ACC112 (cell line): ENCODE results near the gene BEX1.
A peak's percentile ranks its signal among the peaks of the same experiment; 100 is the strongest.
"Not testable (repeated sequence)": the region's sequence is repeated elsewhere in the genome, so short reads cannot be mapped to it uniquely, and the experiment has no call there.

ENCODE experiments used
- H2AFZ ChIP-seq: fragments of 200-600 bp; sonication (generic); one replicate; pipeline ENCODE4 v1.6.0; 2017; ENCODE audit warnings: antibody characterized with exemption, low read length; ENCODE audit not compliant: unreplicated experiment
- H3K27ac ChIP-seq: fragments of 200-600 bp; sonication (generic); 2 replicates; pipeline ENCODE4 v1.5.1; 2014; ENCODE audit warnings: low read depth, mild to moderate bottlenecking, antibody characterized with exemption, low read length, moderate library complexity
- H3K27me3 ChIP-seq: fragments of 200-600 bp; sonication (generic); 2 replicates; pipeline ENCODE4 v1.6.1; 2014; ENCODE audit warnings: mild to moderate bottlenecking, antibody characterized with exemption, low read length, moderate library complexity, mixed read lengths; ENCODE audit not compliant: insufficient read depth
- H3K36me3 ChIP-seq: fragments of 200-600 bp; sonication (generic); 2 replicates; pipeline ENCODE4 v1.6.1; 2016; ENCODE audit warnings: mild to moderate bottlenecking, antibody characterized with exemption, low read length, moderate library complexity, mixed read lengths; ENCODE audit not compliant: insufficient read depth
- H3K4me1 ChIP-seq: fragments of 200-600 bp; sonication (generic); one replicate; pipeline ENCODE4 v1.6.1; 2016; ENCODE audit warnings: low read length, mixed read lengths; ENCODE audit not compliant: insufficient read depth, unreplicated experiment, control insufficient read depth
- H3K4me3 ChIP-seq: fragments of 200-600 bp; sonication (generic); 2 replicates; pipeline ENCODE4 v1.5.1; 2014; ENCODE audit warnings: mild to moderate bottlenecking, low read depth, low read length
- H3K79me2 ChIP-seq: fragments of 200-600 bp; sonication (generic); one replicate; pipeline ENCODE4 v1.6.0; 2016; ENCODE audit warnings: low read length; ENCODE audit not compliant: control insufficient read depth, unreplicated experiment, insufficient read depth

BEX1 gene

GRCh38 chrX:103063918-103064434 lies at the start of gene BEX1:
BEX1 (minus strand) TSS chrX:103064171; CDS start chrX:103063274, 897 bp downstream.
- peak within 1 kb of the TSS; percentile 83 for H3K4me3 ChIP-seq
- H3K36me3 ChIP-seq = no peaks in the 10 kb centered on the region; the same call in 1 of the 2 replicates
- H2AFZ ChIP-seq = no peak within 1 kb of the TSS
- no peaks in the 10 kb centered on the region for H3K27me3 ChIP-seq
- H3K27ac ChIP-seq = peak within 1 kb of the TSS; percentile 80
- H3K4me1 ChIP-seq = peaks cover 20% of the 10 kb centered on the region
- no peaks in the 10 kb centered on the region for H3K79me2 ChIP-seq

DNA sequence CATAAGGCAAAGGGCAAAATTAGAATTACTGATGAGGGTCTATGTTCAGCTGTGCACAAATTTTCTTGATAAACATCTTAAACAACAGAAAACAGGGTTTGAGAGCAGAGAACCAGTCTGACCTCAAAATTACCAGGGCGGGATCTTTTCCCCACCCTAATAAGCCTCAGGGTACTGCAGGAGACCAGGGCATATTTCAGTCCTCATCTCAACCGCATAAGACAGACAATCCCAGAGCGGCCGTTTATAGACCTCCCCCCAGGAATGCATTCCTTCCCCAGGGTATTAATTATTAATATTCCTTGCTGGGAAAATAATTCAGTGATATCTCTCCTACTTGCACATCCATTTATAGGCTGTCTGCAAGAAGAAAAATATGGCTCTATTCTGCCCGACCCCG lies 45.5 kb upstream of the BEX1 start:
- H3K27me3 ChIP-seq, H3K4me3 ChIP-seq, H3K36me3 ChIP-seq, H3K79me2 ChIP-seq, H3K4me1 ChIP-seq, H2AFZ ChIP-seq, H3K27ac ChIP-seq: not testable (repeated sequence)

GRCh38 chrX:103107836-103108235 lies 43.9 kb upstream of the BEX1 start:
- Histone ChIP-seq H2AFZ (no peak overlapping the region), H3K27me3 (no peaks in the 10 kb centered on the region), H3K36me3 (no peaks in the 10 kb centered on the region), H3K4me3 (no peak overlapping the region), H3K79me2 (no peaks in the 10 kb centered on the region), H3K4me1 (no peaks in the 10 kb centered on the region), H3K27ac (no peak overlapping the region)

- not testable (repeated sequence) for H3K27ac ChIP-seq, H3K79me2 ChIP-seq, H3K4me3 ChIP-seq, H3K36me3 ChIP-seq, H3K27me3 ChIP-seq, H2AFZ ChIP-seq, H3K4me1 ChIP-seq
Measured at GRCh38 chrX:103107227-103107737, 43.3 kb upstream of the BEX1 start.

DNA sequence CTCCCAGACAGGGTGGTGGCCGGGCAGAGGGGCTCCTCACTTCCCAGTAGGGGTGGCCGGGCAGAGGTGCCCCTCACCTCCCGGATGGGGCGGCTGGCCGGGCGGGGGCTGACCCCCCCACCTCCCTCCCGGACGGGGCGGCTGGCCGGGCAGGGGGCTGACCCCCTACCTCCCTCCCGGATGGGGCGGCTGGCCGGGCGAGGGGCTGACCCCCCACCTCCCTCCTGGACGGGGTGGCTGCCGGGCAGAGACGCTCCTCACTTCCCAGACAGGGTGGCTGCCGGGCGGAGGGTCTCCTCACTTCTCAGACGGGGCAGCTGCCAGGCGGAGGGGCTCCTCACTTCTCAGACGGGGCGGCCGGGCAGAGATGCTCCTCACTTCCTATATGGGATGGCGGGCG lies 40.4 kb upstream of the BEX1 start:
- not testable (repeated sequence) for H3K36me3 ChIP-seq, H3K4me3 ChIP-seq, H3K79me2 ChIP-seq, H3K4me1 ChIP-seq, H2AFZ ChIP-seq, H3K27me3 ChIP-seq, H3K27ac ChIP-seq

DNA sequence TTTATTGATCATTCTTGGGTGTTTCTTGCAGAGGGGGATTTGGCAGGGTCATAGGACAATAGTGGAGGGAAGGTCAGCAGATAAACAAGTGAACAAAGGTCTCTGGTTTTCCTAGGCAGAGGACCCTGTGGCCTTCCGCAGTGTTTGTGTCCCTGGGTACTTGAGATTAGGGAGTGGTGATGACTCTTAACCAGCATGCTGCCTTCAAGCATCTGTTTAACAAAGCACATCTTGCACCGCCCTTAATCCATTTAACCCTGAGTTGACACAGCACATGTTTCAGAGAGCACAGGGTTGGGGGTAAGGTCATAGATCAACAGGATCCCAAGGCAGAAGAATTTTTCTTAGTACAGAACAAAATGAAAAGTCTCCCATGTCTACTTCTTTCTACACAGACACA lies 39.9 kb upstream of the BEX1 start:
- not testable (repeated sequence) for H2AFZ ChIP-seq, H3K27me3 ChIP-seq, H3K4me1 ChIP-seq

DNA sequence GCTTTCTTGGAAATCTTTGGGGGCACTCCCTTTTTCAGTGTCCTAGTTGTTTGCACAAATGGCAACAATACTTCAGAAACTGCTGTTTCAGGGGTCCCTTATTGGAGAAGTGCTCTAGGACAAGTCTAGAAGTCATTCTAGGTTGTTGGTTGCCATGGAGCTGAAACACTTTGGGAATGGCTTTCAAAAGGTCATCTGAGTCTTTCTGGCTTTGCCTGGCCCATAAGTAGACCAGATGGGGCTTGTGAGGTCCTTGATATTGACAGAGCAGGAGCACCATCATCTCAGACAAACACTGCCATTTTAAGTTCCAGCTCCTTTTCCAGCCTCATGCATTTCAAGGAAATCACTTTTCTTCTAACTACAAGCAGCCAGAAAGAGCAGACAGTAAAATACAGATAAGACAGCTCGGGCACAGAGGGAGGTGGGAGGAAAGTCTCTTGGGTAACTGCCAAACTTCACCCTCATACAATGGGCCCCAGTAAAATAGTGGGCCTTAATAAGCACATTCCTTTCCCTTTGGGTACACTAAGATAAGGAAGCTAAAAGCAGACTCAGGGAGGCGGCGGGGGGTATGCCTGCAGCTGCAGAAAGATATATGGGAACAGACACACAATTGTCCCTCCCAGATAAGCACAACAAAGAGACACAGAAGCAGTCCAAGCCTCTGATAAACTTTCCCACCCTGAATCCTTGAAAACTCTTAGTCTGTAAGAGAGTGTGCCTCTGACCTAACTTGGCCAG lies 37.5 kb upstream of the BEX1 start:
- Histone ChIP-seq H3K4me3 (no peak overlapping the region), H3K79me2 (no peaks in the 10 kb centered on the region), H3K4me1 (no peaks in the 10 kb centered on the region), H2AFZ (no peak overlapping the region), H3K27me3 (no peaks in the 10 kb centered on the region), H3K27ac (no peak overlapping the region), H3K36me3 (no peaks in the 10 kb centered on the region)

More for the DNA sequence above, 39.9 kb upstream of the BEX1 start:
- not testable (repeated sequence) for H3K27ac ChIP-seq, H3K36me3 ChIP-seq, H3K79me2 ChIP-seq, H3K4me3 ChIP-seq

DNA sequence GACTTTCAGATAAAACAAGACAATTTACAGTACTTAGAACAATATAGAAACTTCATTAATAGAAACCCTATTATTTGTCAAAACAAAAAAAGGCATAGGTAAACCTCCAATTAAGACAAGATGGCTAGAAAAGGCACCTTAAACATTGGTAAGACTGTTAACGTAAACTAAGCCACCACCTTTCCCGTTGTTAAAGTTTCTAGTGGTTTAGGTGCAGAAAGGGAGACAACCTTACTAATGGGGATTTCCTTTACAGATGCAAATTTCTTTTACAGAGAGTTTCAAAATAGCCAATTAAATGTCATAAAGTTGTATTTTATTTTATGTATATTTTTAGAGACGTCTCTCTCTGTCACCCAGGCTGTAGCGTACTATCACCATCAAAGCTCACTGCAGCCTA lies 36.5 kb upstream of the BEX1 start:
- no peaks in the 10 kb centered on the region for H3K79me2 ChIP-seq
- no peak overlapping the region for H3K4me3 ChIP-seq
- no peak overlapping the region for H3K27ac ChIP-seq
- H3K4me1 ChIP-seq = no peaks in the 10 kb centered on the region
- no peaks in the 10 kb centered on the region for H3K36me3 ChIP-seq
- H2AFZ ChIP-seq = no peak overlapping the region
- no peaks in the 10 kb centered on the region for H3K27me3 ChIP-seq

DNA sequence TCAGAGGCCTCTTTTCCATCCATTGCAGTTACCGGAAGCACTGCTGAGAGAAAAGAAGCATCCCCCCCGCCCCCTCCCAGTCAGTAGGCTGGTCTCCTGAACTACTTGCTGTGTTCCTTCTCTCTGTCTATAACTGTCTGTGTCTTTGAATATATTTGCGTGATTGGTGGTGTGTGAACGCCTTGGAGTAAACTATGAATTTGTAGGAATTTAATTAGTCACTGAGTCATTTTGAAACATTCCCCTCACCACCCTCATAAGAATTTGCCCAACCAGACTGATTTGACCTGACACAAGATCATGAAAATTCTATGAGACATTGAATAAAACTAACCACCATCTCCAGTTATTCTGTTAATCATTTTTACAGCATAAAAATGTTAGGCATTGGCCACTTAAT lies 35.7 kb upstream of the BEX1 start:
- Histone ChIP-seq H3K27ac (no peak overlapping the region), H3K36me3 (no peaks in the 10 kb centered on the region), H3K79me2 (no peaks in the 10 kb centered on the region), H3K27me3 (no peaks in the 10 kb centered on the region), H3K4me1 (no peaks in the 10 kb centered on the region), H3K4me3 (no peak overlapping the region), H2AFZ (no peak overlapping the region)

DNA sequence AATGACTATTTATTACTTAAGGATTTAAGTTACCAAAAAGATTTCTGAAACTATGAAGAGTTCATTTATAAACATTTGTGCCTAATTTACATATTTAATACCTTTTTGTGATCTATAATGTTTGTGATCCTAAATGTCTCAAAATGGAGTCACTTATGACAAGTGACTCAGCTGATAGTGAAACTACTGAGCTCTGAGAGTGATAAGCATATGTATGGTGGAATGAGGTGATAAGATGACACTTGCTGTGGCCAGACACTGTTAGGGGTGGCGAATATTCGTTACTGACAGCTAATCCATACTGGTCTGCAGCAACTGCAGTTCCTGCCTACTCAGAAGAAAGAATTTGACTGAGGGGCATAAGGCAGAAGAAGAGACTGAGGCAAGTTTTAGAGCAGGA lies 34.5 kb upstream of the BEX1 start:
- H3K4me1 ChIP-seq = no peaks in the 10 kb centered on the region
- H3K27me3 ChIP-seq = no peaks in the 10 kb centered on the region
- no peak overlapping the region for H3K27ac ChIP-seq
- no peak overlapping the region for H2AFZ ChIP-seq
- H3K79me2 ChIP-seq = no peaks in the 10 kb centered on the region
- H3K36me3 ChIP-seq = no peaks in the 10 kb centered on the region
- no peak overlapping the region for H3K4me3 ChIP-seq

DNA sequence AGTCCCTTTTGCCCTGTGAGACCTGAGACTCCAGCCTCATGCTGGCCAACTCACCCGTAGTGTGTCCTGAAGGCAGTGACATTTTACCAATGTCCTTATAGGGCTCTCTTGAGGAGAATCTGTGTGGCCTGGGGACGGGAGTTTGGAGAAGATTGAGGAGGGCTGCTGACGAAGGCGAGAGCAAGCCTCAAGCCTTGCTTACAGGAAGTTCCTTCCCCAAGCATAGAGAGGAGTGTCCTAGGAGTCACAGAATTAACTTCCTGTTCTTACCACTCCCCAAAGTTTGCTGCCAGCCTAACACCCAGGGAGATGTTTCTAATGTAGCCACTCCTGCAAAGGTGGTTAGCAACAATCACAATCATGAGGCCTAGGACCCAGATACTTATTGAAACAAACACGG lies 29.0 kb upstream of the BEX1 start, which contains the start of gene NXF3:
NXF3 (minus strand) TSS at position 202 of the 400 bp plus-strand sequence; CDS start at position 82, 120 bp downstream.
- no peaks in the 10 kb centered on the region for H3K79me2 ChIP-seq
- no peaks in the 10 kb centered on the region for H3K4me1 ChIP-seq
- H3K27me3 ChIP-seq = no peaks in the 10 kb centered on the region
- H3K27ac ChIP-seq = no peak within 1 kb of the TSS
- H3K36me3 ChIP-seq = no peaks in the 10 kb centered on the region
- H3K4me3 ChIP-seq = no peak within 1 kb of the TSS
- H2AFZ ChIP-seq = no peak within 1 kb of the TSS
